ENCODE data around the gene SPOCK3.
"Not testable (repeated sequence)": the region's sequence is repeated elsewhere in the genome, so short reads cannot be mapped to it uniquely, and the experiment has no call there.

SPOCK3 gene

DNA sequence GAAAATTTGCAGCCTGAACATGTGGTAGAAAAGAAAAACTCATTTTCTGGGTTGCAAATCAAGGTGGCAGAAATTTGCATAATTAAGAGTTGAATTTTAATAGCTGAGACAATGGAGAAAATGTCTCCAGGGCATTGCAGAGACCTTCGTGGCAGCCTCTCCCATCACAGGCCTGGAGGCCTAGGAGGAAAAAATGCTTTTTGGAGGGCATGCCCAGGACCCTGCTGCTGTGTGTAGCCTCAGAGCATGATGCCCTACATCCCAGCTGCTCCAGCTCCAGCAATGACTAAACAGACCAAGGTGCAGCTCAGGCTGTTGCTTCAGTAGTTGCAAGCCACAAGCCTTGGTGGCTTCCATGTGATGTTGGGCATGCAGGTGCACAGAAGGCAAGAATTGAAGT lies 266.1 kb downstream of the SPOCK3 start:
- DNase-seq (ENCODE audit: low read depth in 2 of 3, low spot score in 1 of 3) = not testable (repeated sequence)

GRCh38 chr4:166965562-166965961 lies 268.7 kb downstream of the SPOCK3 start:
- DNase-seq (ENCODE audit: low read depth in 2 of 3, low spot score in 1 of 3) = no peak

- no peak for DNase-seq (ENCODE audit: low read depth in 2 of 3, low spot score in 1 of 3)
Observed at GRCh38 chr4:166957451-166957850, 276.8 kb downstream of the SPOCK3 start.

DNA sequence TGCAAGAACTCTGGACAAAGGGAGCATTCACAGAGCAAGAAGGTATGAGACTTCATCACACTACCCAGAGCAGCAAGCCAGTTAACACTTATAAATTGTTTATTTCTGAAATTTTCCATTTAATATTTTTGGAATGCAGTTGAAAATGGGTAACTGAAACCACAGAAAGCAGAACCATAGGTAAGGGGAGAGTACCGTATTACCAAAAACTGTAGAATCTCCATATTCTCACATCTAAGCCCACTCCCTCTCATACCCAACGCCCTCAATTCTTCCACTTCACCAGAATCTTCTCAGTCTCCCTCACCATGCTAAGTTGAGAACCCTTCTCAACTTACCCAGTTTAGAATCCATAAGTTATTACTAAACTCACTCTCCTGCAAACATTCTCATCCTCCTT lies 277.8 kb downstream of the SPOCK3 start:
- no peak for DNase-seq (ENCODE audit: low read depth in 2 of 3, low spot score in 1 of 3)

DNA sequence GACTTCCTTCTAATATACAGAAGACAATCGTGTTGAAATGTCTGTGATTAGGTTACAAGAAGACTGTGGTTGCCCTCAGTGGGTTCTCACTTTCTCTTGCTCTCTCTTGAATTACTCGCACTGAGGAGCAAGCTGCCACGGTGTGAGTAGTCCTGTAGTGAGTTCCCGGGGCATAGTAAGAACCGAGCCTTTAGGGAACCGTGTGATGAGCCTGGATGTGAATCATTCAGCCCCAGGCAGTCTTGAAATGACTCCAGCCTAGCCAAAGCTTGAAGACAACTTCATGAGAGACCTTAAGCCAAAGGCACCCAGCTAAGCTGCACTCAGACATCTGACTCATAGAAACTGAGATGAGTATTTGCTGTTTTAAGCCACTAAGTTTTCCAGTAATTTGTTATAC lies 292.7 kb downstream of the SPOCK3 start:
- peak in 1 of 3 donors; percentile 7 for DNase-seq (ENCODE audit: low read depth in 2 of 3, low spot score in 1 of 3)

GRCh38 chr4:166930464-166930863 lies 303.8 kb downstream of the SPOCK3 start:
- no peak for DNase-seq (ENCODE audit: low read depth in 2 of 3, low spot score in 1 of 3)

GRCh38 chr4:166924424-166924823 lies 309.9 kb downstream of the SPOCK3 start:
- DNase-seq (ENCODE audit: low read depth in 2 of 3, low spot score in 1 of 3) = no peak

DNA sequence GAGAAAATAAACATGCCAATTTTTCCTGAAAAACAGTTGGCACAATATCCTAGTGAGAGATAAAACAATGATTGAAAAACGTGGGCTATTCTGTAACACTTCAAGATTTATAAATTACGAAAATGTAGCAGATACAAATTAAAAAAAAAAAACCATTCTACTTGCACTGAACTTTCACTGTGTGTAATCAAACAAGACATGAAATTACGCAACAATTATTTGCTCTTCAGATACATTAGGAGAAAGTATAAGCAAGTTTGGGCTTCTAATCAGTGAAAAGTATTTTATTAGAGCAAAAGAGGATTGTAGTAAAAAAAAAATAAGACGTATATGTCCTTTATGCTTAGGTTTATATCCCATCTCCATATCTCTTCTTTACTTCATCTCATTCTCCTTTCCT lies 320.4 kb downstream of the SPOCK3 start:
- no peak for DNase-seq (ENCODE audit: low read depth in 2 of 3, low spot score in 1 of 3)

DNA sequence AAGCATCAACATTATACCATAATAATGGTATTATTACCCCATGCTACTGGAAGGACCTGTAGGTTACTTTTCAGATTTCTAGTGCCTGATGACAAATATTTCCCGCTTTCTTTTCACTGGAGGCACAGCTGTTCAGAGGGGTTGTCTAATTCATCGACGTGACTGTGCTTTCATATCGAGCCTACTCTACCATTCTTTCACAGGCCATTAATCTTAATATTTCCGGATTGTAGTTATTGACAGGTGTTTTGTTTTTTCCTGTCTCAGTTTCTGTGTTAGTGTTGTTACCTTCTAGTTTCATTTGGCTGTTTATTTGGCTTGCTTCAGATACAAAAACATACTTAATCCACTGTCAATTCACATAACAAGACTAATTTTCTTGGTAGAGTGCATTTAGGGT lies 330.9 kb downstream of the SPOCK3 start:
- DNase-seq (ENCODE audit: low read depth in 2 of 3, low spot score in 1 of 3) = no peak

- DNase-seq (ENCODE audit: low read depth in 2 of 3, low spot score in 1 of 3) = no peak
Observed at GRCh38 chr4:166902941-166903340, 331.4 kb downstream of the SPOCK3 start.

GRCh38 chr4:166896254-166896653 lies 338.0 kb downstream of the SPOCK3 start:
- no peak for DNase-seq (ENCODE audit: low read depth in 2 of 3, low spot score in 1 of 3)

DNA sequence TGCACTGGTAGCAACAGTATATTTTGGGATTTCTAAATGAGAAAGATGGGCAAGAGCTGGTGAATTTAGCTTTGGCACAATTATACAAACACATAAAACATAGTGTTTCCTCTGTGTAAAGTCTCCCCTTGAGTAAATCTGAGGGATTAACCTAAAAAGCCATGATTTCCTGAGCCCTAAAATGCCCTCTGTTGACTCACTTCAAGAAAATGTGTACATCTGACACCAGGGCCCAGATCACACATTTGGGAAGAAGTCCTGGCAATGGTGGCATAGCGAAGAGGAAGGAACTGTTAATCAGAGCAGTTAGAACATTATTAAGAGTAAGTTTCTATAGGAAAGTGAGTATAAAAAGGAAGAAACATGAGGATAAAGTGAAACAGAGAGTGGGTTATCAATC lies 338.5 kb downstream of the SPOCK3 start:
- no peak for DNase-seq (ENCODE audit: low read depth in 2 of 3, low spot score in 1 of 3)

- DNase-seq (ENCODE audit: low read depth in 2 of 3, low spot score in 1 of 3) = no peak
Observed at GRCh38 chr4:166887457-166887856, 346.8 kb downstream of the SPOCK3 start.

- DNase-seq (ENCODE audit: low read depth in 2 of 3, low spot score in 1 of 3) = no peak
Observed at GRCh38 chr4:166886718-166887117, 347.6 kb downstream of the SPOCK3 start.

GRCh38 chr4:166882221-166882620 lies 352.1 kb downstream of the SPOCK3 start:
- DNase-seq (ENCODE audit: low read depth in 2 of 3, low spot score in 1 of 3) = no peak

DNA sequence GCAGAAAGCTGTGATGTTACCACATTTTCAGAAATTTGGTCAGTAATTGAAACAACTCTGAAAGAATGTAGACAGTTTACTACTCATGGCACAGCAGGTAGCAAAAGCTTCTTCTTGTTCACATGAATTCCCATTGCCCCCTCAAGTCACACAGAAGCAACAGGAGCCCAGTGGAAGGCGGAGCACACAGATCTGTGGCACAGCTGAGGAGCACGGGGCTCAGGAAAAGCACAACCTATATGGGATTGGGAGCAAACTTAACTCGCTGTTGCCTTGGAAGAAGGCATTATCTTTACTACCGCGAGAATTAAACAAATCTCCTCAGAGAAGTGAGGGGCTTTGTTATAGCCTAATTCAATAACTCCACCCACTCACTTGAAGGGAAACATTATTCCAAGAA lies 358.5 kb downstream of the SPOCK3 start:
- no peak for DNase-seq (ENCODE audit: low read depth in 2 of 3, low spot score in 1 of 3)

GRCh38 chr4:166862032-166862431 lies 372.3 kb downstream of the SPOCK3 start:
- no peak for DNase-seq (ENCODE audit: low read depth in 2 of 3, low spot score in 1 of 3)

DNA sequence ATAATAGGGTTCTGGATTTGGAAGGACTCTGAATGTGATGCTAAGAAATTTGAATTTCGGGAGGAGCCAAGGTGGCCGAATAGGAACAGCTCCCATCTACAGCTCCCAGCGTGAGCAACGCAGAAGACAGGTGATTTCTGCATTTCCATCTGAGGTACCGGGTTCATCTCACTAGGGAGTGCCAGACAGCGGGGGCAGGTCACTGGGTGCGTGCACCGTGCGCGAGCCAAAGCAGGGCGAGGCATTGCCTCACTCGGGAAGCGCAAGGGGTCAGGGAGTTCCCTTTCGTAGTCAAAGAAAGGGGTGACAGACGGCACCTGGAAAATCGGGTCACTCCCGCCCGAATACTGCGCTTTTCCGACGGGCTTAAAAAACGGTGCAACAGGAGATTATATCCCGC lies 383.9 kb downstream of the SPOCK3 start:
- DNase-seq (ENCODE audit: low read depth in 2 of 3, low spot score in 1 of 3) = not testable (repeated sequence)

DNA sequence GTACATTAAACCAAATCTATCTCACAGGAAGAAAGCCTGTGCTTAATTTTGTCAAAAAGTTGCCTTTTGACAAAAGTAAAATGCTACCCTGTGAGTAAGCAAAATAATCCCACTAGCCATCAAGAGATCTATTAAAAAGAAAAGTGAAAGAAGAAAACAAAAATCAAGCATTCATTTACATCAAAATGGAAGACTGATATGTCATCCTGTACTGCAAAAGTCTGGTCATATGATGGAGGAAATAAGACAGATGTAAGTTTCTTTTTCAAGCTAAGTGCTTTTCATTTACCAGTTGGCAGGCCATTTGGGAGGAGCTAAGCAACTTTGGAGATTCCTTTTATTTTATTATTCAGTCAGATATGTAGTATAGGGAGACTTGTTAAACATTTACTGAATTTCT lies 387.4 kb downstream of the SPOCK3 start:
- no peak for DNase-seq (ENCODE audit: low read depth in 2 of 3, low spot score in 1 of 3)

DNA sequence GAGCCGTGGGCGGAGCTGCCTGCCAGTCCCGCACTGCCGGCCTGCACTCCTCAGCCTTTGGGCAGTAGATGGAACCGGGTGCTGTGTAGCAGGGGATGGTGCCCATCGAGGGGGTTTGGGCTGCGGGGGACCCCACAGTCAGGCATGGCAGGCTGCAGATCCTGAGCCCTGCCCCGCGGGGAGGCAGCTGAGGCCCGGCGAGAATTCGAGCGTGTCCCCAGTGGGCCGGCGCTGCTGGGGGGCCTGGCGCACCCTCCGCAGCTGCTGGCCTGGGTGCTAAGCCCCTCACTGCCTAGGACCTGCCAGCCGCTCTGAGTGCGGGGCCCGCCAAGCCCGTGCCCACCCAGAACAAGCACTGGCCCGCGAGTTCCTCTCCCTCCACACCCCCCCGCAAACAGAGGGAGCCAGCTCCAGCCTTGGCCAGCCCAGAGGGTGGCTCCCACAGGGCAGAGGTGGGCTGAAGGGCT lies 391.5 kb downstream of the SPOCK3 start:
- DNase-seq (ENCODE audit: low read depth in 2 of 3, low spot score in 1 of 3) = no peak

DNA sequence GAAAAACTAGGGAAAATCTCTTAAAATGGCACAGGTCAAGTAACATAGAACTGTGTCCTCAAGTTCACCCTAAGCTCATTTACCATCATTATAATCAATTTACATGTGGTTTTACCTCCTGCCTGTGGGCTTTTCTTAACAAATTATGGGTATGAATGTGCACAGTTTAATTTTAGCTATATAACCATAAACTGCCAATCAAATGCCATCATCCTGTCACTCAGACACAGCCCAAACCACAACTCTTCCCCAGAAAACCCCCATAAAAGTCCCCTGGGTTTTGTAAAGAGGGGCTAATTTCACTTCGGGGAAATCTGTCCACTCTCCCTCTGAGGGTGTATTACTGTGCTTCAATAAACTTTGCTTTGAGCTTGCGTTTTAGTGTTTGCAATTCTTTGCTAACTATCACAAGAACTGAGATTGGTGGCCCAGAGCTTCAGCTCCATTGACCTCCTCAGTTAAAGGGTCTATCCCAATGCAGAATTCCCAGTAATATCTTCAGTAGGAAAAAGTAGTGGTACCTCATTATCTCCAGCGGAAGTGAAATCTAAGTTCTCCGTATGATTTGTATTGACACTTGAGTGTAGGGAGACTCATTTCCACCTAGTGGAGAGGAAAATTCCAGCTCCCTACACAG lies 394.6 kb downstream of the SPOCK3 start:
- DNase-seq (ENCODE audit: low read depth in 2 of 3, low spot score in 1 of 3) = no peak

DNA sequence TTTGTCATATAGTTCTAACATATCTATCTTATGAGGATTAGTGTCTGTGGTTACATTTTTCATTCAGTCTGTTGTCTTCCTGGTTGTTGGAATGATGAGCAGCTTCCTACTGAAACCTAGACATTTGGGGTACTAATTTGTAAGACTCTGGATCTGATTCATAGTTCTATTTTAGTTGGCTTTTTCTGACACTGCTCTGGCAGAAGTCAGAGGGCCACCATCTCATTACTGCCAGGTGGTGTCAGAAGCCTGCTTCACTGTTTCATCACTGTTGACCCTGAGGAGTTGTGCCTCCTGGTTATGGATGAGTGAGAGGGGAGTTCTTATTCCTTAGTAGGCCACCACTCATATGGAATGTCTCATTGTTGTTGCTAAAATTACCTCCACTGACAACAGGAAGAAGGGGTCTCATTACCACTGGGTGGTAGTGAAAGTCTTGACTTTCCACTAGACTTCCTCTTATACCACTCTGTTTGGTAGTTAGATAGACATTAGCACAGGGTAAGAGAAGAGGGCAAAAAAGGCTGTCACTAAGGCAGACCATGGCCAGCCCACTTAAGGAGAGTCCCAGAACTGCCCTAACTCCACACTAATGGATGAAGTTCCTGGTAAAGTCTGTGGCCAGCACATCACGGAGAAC lies 395.2 kb downstream of the SPOCK3 start:
- DNase-seq (ENCODE audit: low read depth in 2 of 3, low spot score in 1 of 3) = no peak

GRCh38 chr4:166836865-166837264 lies 397.4 kb downstream of the SPOCK3 start:
- DNase-seq (ENCODE audit: low read depth in 2 of 3, low spot score in 1 of 3) = no peak
